A673 (cell line): ENCODE measurements around the gene PTPN1. TPM values are rescaled to one million over a fixed set of nuclear protein-coding genes. Genes with fewer than 3 reads are reported as not detected.
A peak's percentile ranks its signal among the peaks of the same experiment; 100 is the strongest.

Experiments
- BruUV-seq: library from RNA; stranded (reverse); fragments of 400-500 nt; replicated peaks from 2 replicates; lab custom pipeline; 2021; lab: Mats Ljungman, UMichigan
- CTCF ChIA-PET: fragments of 300-600 bp; sonication (Branson Sonifier 250); formaldehyde crosslinking; loops from one replicate; lab custom pipeline; 2022; ENCODE audit warnings: antibody characterized with exemption; lab: Charles Lee
- POLR2A ChIA-PET: fragments of 300-600 bp; sonication (Branson Sonifier 250); formaldehyde crosslinking; loops from one replicate; lab custom pipeline; 2022; ENCODE audit warnings: antibody characterized with exemption; ENCODE audit not compliant: low non-redundant PET; lab: Charles Lee
- DNase-seq: peaks from one replicate; pipeline ENCODE4 v3.0.0-alpha.2; 2015; ENCODE audit warnings: low spot score
- H3K27ac ChIP-seq: fragments of 200-600 bp; sonication (generic); 2 replicates; pipeline ENCODE4 v1.5.1; 2016; ENCODE audit warnings: mixed run types, low read depth, mild to moderate bottlenecking, mixed read lengths, antibody characterized with exemption, low read length; ENCODE audit not compliant: poor library complexity, severe bottlenecking
- H3K27me3 ChIP-seq: fragments of 200-600 bp; sonication (generic); replicated peaks from 2 replicates; pipeline ENCODE4 v1.6.1; 2017; ENCODE audit warnings: mixed run types, low read depth, mild to moderate bottlenecking, mixed read lengths, antibody characterized with exemption, low read length; ENCODE audit not compliant: insufficient read depth, poor library complexity
- H3K36me3 ChIP-seq: fragments of 200-600 bp; sonication (generic); 2 replicates; pipeline ENCODE4 v1.6.1; 2016; ENCODE audit warnings: mixed run types, mild to moderate bottlenecking, mixed read lengths, antibody characterized with exemption, low read length; ENCODE audit not compliant: insufficient read depth, poor library complexity, severe bottlenecking
- H3K4me1 ChIP-seq: fragments of 200-600 bp; sonication (generic); 2 replicates; pipeline ENCODE4 v1.6.1; 2017; ENCODE audit warnings: mixed run types, mild to moderate bottlenecking, mixed read lengths, antibody characterized with exemption, low read length; ENCODE audit not compliant: insufficient read depth, poor library complexity, severe bottlenecking
- H3K4me3 ChIP-seq: fragments of 200-600 bp; sonication (generic); 2 replicates; pipeline ENCODE4 v1.5.1; 2016; ENCODE audit warnings: low read depth, mixed run types, mild to moderate bottlenecking, mixed read lengths, low read length; ENCODE audit not compliant: poor library complexity, severe bottlenecking
- H3K9me3 ChIP-seq: fragments of 200-600 bp; sonication (generic); 2 replicates; pipeline ENCODE4 v1.6.1; 2016; ENCODE audit warnings: mixed run types, low read depth, mild to moderate bottlenecking, mixed read lengths, antibody characterized with exemption, low read length; ENCODE audit not compliant: poor library complexity, severe bottlenecking
- EZH2 ChIP-seq: fragments of 200-600 bp; sonication (generic); IDR thresholded peaks from 2 replicates; pipeline ENCODE4 v1.6.1; 2017; ENCODE audit warnings: borderline replicate concordance, low read depth, mild to moderate bottlenecking, mixed read lengths, antibody characterized with exemption, low read length; ENCODE audit not compliant: poor library complexity, severe bottlenecking
- intact Hi-C: fragments of 100-400 bp; cut with micrococcal nuclease; formaldehyde crosslinking; loops from one replicate; pipeline ENCODE4 v1.10.0; 2022; ENCODE audit not compliant: unreplicated experiment
- total RNA-seq: library from RNA; stranded (reverse); gene quantifications from 2 replicates; pipeline ENCODE4 v1.2.3, GENCODE V29; 2021
- TF ChIP-seq, protein P1 (sequence below): fragments of 300-800, 200-600 bp; sonication (generic); conservative IDR thresholded peaks from 2 replicates; pipeline ENCODE4 v1.5.1; 2017; ENCODE audit warnings: low read depth, mild to moderate bottlenecking, antibody characterized with exemption, low read length, moderate library complexity, mixed read lengths

The PTPN1 gene
- total RNA-seq, 1 experiment from 2014 or later, result 47.4 TPM

DNA sequence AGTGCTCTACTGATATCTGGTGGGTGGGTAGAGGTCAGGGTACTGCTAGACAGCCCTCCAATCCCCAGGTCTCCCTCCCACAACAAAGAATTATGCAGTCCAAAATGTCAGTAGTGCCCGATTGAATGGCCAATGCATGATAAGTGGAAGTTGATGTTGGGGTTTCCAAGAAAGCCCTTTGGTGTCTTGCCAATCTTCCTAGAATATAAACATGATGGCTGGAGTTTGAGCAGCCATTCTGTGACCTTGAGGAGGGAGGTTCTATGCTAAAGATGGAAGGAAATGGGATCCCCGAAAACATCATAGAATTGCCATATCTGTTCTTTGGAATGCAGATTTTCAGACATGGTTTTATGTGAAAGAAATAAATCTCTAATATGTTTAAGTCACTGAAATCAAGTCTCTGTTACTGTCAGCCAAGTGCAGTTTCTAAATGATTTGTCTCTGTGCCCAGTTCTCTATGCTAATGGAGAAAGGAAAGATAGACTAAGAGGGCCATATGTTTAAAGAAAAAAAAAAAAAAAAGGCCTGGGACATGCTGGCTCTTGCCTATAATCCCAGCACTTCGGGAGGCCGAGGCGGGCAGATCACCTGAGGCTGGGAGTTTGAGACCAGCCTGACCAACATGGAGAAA, 32.8 kb upstream of the PTPN1 start:
- no peaks in the 10 kb centered on the region for H3K27me3 ChIP-seq
- POLR2A ChIA-PET, result no interaction called here
- no peak for TF ChIP-seq EZH2
- no TSS peak for BruUV-seq
- no peak overlapping the region for H3K27ac ChIP-seq
- no peak for DNase-seq
- no peaks in the 10 kb centered on the region for H3K36me3 ChIP-seq
- intact Hi-C loops, result loop anchor here (5.0 kb wide), 1 partner anchor 100 kb away; no protein-coding TSS in a partner anchor
- CTCF ChIA-PET, result no interaction called here
- H3K4me1 ChIP-seq, result no peaks in the 10 kb centered on the region
- H3K9me3 ChIP-seq, result no peaks in the 10 kb centered on the region
- no peak overlapping the region for H3K4me3 ChIP-seq

DNA sequence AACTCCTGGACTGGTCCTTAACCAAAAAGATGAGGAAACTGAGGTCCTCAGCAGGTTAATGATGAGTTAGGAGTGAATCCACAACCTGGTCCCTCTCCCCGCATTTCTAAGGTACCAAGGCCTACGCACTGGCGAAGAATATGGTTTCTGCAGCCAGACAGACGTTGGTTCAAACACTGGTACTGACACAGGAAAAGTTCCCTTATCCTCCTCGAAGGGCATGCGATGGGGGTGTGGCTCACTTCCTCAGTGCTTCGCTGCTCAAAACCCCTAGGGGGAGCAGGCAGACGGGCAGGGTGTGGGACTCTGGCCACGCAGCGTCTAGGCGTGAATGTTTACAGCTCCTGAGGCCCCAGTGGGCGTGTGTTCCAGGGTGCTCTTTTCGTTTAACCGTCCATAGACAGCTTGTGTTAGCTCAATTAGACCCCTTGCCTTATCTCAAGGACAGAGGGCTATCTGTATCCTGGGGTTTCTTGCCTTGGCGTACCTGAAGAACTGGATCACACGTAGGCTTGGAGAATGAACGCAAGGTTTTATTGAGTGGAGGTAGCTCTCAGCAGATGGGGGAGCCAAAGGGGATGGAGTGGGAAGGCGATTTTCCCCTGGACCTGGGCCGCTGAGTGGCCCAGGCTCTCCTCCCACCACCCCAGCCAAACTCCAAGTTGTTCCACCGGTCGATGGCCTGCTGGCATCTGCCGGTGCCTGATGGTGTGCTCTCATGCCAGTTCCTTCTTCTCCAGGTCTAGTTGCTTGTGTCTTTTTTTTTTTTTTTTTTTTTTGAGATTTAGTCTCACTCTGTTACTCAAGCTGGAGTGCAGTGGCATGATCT, 31.8 kb upstream of the PTPN1 start:
- no TSS peak for BruUV-seq
- intact Hi-C loops, result loop anchor here (5.0 kb wide), 1 partner anchor 99 kb away; no protein-coding TSS in a partner anchor
- ChIA-PET POLR2A (interaction anchor here (0.7 kb wide), 1 partner anchor 271 kb away, joined by 17 read pairs; no protein-coding TSS in a partner anchor), CTCF (interaction anchor here (0.5 to 1.0 kb wide), 8 partner anchors 13 to 605 kb away, joined by 3 to 13 read pairs (median 6); no protein-coding TSS in a partner anchor)
- Histone ChIP-seq H3K36me3 (no peaks in the 10 kb centered on the region), H3K9me3 (no peaks in the 10 kb centered on the region), H3K4me1 (no peaks in the 10 kb centered on the region), H3K27ac (no peak overlapping the region), H3K4me3 (no peak overlapping the region), H3K27me3 (no peaks in the 10 kb centered on the region)
- no peak for TF ChIP-seq EZH2
- TF ChIP-seq, protein P1, sequence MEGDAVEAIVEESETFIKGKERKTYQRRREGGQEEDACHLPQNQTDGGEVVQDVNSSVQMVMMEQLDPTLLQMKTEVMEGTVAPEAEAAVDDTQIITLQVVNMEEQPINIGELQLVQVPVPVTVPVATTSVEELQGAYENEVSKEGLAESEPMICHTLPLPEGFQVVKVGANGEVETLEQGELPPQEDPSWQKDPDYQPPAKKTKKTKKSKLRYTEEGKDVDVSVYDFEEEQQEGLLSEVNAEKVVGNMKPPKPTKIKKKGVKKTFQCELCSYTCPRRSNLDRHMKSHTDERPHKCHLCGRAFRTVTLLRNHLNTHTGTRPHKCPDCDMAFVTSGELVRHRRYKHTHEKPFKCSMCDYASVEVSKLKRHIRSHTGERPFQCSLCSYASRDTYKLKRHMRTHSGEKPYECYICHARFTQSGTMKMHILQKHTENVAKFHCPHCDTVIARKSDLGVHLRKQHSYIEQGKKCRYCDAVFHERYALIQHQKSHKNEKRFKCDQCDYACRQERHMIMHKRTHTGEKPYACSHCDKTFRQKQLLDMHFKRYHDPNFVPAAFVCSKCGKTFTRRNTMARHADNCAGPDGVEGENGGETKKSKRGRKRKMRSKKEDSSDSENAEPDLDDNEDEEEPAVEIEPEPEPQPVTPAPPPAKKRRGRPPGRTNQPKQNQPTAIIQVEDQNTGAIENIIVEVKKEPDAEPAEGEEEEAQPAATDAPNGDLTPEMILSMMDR, result peak; percentile 85
- peak; percentile 91 for DNase-seq

DNA sequence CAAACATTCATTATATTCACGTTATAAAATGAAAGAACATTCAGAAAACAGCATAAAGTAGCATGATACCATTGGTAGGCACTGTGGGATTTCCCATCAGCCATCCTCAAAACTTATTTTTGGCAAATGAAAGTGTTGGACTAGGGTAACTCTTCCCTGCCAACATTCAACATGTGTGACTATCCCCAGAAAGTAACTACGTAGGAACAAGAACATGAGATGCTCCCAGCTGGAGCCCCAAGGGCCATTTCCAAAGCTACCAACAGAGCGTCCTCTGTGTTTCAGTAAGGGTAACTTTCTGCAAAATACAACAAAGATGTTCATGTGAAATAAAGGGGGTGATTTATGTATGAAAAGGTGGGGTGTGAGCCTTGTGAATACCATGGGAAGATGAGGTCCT, 28.4 kb upstream of the PTPN1 start:
- no peaks in the 10 kb centered on the region for H3K4me1 ChIP-seq
- POLR2A ChIA-PET, result no interaction called here
- TF ChIP-seq, protein P1, result no peak
- H3K9me3 ChIP-seq, result no peaks in the 10 kb centered on the region
- intact Hi-C loops, result no loop called here
- no TSS peak for BruUV-seq
- CTCF ChIA-PET, result no interaction called here
- DNase-seq, result no peak
- H3K27me3 ChIP-seq, result no peaks in the 10 kb centered on the region
- no peaks in the 10 kb centered on the region for H3K36me3 ChIP-seq
- no peak overlapping the region for H3K27ac ChIP-seq
- H3K4me3 ChIP-seq, result no peak overlapping the region
